Liver (tissue), 9 donors: ENCODE results near the gene MCL1. TPM values are rescaled to one million over a fixed set of nuclear protein-coding genes. Genes with fewer than 3 reads are reported as not detected.

Source experiments
- DNase-seq: peaks from one replicate; pipeline ENCODE4 v3.0.0-alpha.2; 2017; ENCODE audit warnings: low spot score
- H3K27ac ChIP-seq, 2 donors: one replicate each; pipeline ENCODE4 v1.7.0; 2013; ENCODE audit warnings: inconsistent platforms in 2 of 2, low read length in 2 of 2, control low read depth in 1 of 2, low read depth in 1 of 2, mild to moderate bottlenecking in 1 of 2
- H3K27me3 ChIP-seq, 4 donors: one replicate each; pipeline versions ENCODE4 v1.6.1 to v1.7.0; 2013; ENCODE audit warnings: low read length in 3 of 4, inconsistent platforms in 1 of 4, mild to moderate bottlenecking in 1 of 4, moderate library complexity in 1 of 4; ENCODE audit not compliant: control insufficient read depth in 4 of 4, insufficient read depth in 4 of 4
- H3K36me3 ChIP-seq, 4 donors: one replicate each; pipeline versions ENCODE4 v1.6.1 to v1.7.0; 2013; ENCODE audit warnings: low read length in 3 of 4, mild to moderate bottlenecking in 3 of 4, low read depth in 1 of 4, moderate library complexity in 1 of 4; ENCODE audit not compliant: control insufficient read depth in 4 of 4, insufficient read depth in 3 of 4
- H3K4me1 ChIP-seq, 4 donors: one replicate each; pipeline versions ENCODE4 v1.6.1 to v1.7.0; 2013; ENCODE audit warnings: low read length in 3 of 4, mild to moderate bottlenecking in 3 of 4, moderate library complexity in 1 of 4; ENCODE audit not compliant: control insufficient read depth in 4 of 4, insufficient read depth in 4 of 4
- H3K4me3 ChIP-seq, 3 donors: one replicate each; pipeline versions ENCODE4 v1.6.1 to v1.7.0; 2013; ENCODE audit warnings: low read length in 3 of 3, control low read depth in 1 of 3, low read depth in 1 of 3, mild to moderate bottlenecking in 1 of 3
- H3K9ac ChIP-seq, 2 donors: one replicate each; pipeline ENCODE4 v1.7.0; 2013; ENCODE audit warnings: low read length in 2 of 2, mild to moderate bottlenecking in 2 of 2, moderate library complexity in 2 of 2, control low read depth in 1 of 2, low read depth in 1 of 2
- H3K9me3 ChIP-seq, 4 donors: one replicate each; pipeline versions ENCODE4 v1.6.1 to v1.7.0; 2013; ENCODE audit warnings: low read length in 3 of 4; ENCODE audit not compliant: control insufficient read depth in 4 of 4
- FOXA2 ChIP-seq: IDR thresholded peaks from 2 replicates; pipeline ENCODE4 v1.6.1; 2016; ENCODE audit warnings: antibody characterized with exemption
- GABPA ChIP-seq, 2 donors: IDR thresholded peaks in 1 of 2; conservative IDR thresholded peaks in 1 of 2; 2 replicates each; pipeline ENCODE4 v1.6.1; 2016; ENCODE audit warnings: antibody characterized with exemption in 2 of 2, mild to moderate bottlenecking in 1 of 2, moderate library complexity in 1 of 2
- HNF4A ChIP-seq, 2 donors: conservative IDR thresholded peaks; 2 replicates each; pipeline ENCODE4 v1.6.1; 2016; ENCODE audit warnings: antibody characterized with exemption in 2 of 2, mild to moderate bottlenecking in 2 of 2
- HNF4G ChIP-seq: IDR thresholded peaks from 2 replicates; pipeline ENCODE4 v1.6.1; 2016; ENCODE audit warnings: antibody characterized with exemption
- JUND ChIP-seq, 2 donors: IDR thresholded peaks; 2 replicates each; pipeline ENCODE4 v1.6.1; 2016; ENCODE audit warnings: antibody characterized with exemption in 2 of 2
- NR2F2 ChIP-seq: IDR thresholded peaks from 2 replicates; pipeline ENCODE4 v1.6.1; 2016; ENCODE audit warnings: antibody characterized with exemption
- RAD21 ChIP-seq, 2 donors: IDR thresholded peaks; 2 replicates each; pipeline ENCODE4 v1.6.1; 2016; ENCODE audit warnings: antibody characterized with exemption in 2 of 2, mild to moderate bottlenecking in 2 of 2
- RXRA ChIP-seq, 2 donors: IDR thresholded peaks; 2 replicates each; pipeline ENCODE4 v1.6.1; 2017 to 2018; ENCODE audit warnings: antibody characterized with exemption in 2 of 2, mild to moderate bottlenecking in 1 of 2
- SP1 ChIP-seq: IDR thresholded peaks from 2 replicates; pipeline ENCODE4 v1.6.1; 2018; ENCODE audit warnings: antibody characterized with exemption, mild to moderate bottlenecking
- TAF1 ChIP-seq: conservative IDR thresholded peaks from 2 replicates; pipeline ENCODE4 v1.6.1; 2016; ENCODE audit warnings: antibody characterized with exemption, mild to moderate bottlenecking
- YY1 ChIP-seq: IDR thresholded peaks from 2 replicates; pipeline ENCODE4 v1.6.1; 2016; ENCODE audit warnings: antibody characterized with exemption, mild to moderate bottlenecking
- WGBS: extraction: QIAGEN DNeasy Blood & Tissue Kit; methylation state at CpG from one replicate; pipeline ENCODE4 v1.1.7; 2013; 5-methylcytosine and 5-hydroxymethylcytosine counted together
- polyA plus RNA-seq, 2 donors: library from polyadenylated mRNA; stranded (reverse) in 1 of 2; unstranded in 1 of 2; fragments of 200-250 nt in 1 of 2; fragments of >200 nt in 1 of 2; fragmentation: Nextera tagmentation in 1 of 2; extraction: Ambion mirVana in 1 of 2; gene quantifications; one replicate each; pipeline versions ENCODE4 v1.2.1 to v1.2.3, GENCODE V29; 2013 to 2015
- total RNA-seq, 2 donors: library from RNA; depleted of rRNA; stranded (reverse); fragments of >200 nt; gene quantifications; one replicate each; pipeline ENCODE4 v1.2.3, GENCODE V29; 2014
- TF ChIP-seq, protein P1 (sequence below): IDR thresholded peaks from 2 replicates; pipeline ENCODE4 v1.6.1; 2016; ENCODE audit warnings: antibody characterized with exemption
- TF ChIP-seq, protein P2 (sequence below): IDR thresholded peaks from 2 replicates; pipeline ENCODE4 v1.6.1; 2016; ENCODE audit warnings: antibody characterized with exemption
- TF ChIP-seq, protein P3 (sequence below): fragments of 150-350 bp; IDR thresholded peaks from 2 replicates; pipeline ENCODE4 v1.5.1; 2017; ENCODE audit warnings: improper control_type of control experiment, low read depth, low read length; ENCODE audit not compliant: missing input control
- TF ChIP-seq, protein P4 (sequence below): IDR thresholded peaks from 2 replicates; pipeline ENCODE4 v1.6.1; 2016; ENCODE audit warnings: antibody characterized with exemption, mild to moderate bottlenecking
- TF ChIP-seq, protein P5 (sequence below): IDR thresholded peaks from 2 replicates; pipeline ENCODE4 v1.6.1; 2016; ENCODE audit warnings: antibody characterized with exemption
- donor health status: healthy.
- donor health status: healthy.
- donor health status: healthy.
- donor health status: healthy.
- donor health status: healthy.

The MCL1 gene
- total and polyA plus RNA-seq, 4 donors = 23.4 to 181 (median 80.0) TPM

DNA sequence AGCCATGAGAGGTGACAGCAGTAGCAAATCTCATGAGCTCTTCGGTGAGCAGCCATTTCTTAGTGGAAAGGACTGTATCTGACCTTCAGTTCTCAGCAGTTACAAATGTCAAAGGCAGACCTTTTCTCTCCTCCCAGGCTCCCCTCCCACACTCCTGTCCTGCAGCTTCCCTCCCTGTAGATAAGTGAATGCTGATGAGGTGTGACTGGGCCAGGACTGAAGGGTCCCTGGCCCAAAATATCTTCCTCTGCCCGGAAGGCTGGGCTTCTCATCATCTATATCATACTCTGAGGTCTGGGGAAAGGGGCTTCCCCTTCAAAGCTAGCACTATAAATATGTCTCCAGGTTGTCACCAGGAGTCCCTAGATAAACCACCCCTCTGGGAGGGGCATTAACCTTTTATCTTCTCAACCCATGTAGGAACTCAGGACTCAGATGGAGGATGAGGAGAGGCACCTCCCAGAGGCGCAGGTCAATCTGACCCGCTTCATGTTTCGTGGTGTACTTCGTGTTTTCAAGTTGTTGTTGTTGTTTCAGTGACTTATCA lies 33.9 kb downstream of the MCL1 start (continued):
- no peak for TF ChIP-seq RXRA (IDR thresholded peaks at IDR 0.05)
- TF ChIP-seq SP1 = no peak
- TF ChIP-seq NR2F2 = no peak

DNA sequence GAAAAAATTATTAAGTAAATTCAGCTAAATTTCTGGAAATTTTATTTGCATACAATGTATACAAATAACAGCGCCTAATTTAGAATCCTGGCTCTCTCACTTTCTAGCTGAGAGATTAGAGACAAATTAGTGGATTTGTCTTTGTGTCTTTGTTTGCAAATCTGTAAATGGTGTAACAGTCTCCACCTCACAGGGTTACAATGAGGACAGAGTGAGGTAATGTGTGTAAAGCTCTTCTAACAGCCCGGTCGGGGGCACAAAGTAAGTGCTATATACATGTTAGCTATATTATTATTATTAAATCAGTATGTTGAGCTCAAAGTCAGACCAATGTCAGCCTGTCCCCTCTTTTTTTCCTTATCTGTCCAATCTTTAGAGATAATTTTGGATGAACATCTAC lies 35.2 kb downstream of the MCL1 start:
- DNase-seq = no peak
- H3K27ac ChIP-seq = peak overlapping the region; percentile 1 to 28
- H3K4me3 ChIP-seq = no peak overlapping the region
- no peak overlapping the region for H3K9ac ChIP-seq
- H3K27me3 ChIP-seq = no peaks in the 10 kb centered on the region
- TF ChIP-seq JUND (IDR thresholded peaks at IDR 0.05) = peak in 1 of 2 donors; percentile 68
- no peak for TF ChIP-seq HNF4G
- peak; percentile 34 to 66 for TF ChIP-seq RXRA (IDR thresholded peaks at IDR 0.05)
- peak; percentile 37 for TF ChIP-seq SP1
- H3K9me3 ChIP-seq = no peaks in the 10 kb centered on the region
- 37% methylated on average over 3 of the region's 3 CpGs for WGBS
- no peaks in the 10 kb centered on the region for H3K36me3 ChIP-seq
- peaks cover 5 to 16% (median 7%) of the 10 kb centered on the region in 4 donors for H3K4me1 ChIP-seq

DNA sequence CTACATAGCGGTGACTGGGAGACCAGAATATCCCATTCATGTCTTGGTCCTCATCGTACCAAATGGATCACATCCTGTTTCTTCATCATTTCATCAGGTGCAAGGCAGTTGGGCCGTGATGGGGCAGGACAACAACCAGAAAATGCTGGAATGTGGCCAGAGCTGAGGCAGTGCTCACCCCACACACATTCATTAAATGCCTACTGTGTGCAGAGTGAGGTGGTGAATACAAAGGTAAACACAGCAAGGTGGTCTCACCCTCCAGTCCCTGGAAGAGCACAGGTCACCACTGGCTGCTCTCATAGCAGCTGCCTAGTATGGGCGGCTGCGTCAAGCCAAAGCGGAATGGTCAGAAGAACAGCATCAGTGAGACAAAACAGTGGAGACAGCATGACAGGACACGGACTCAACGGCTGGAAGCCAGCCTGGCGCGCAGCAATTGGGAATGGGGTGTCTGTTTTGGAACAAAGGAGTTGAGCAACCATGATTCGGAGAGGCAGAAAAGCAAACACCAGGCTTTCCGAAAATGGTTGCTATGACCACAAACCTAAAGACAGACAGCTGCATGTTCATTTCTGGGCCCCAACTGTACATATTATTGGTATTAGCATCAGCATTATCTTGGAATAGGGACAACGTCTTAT lies 35.8 kb downstream of the MCL1 start:
- 56% methylated on average over 13 of the region's 13 CpGs for WGBS
- H3K4me1 ChIP-seq = peaks cover 3 to 12% (median 7%) of the 10 kb centered on the region in 4 donors
- DNase-seq = no peak
- H3K27ac ChIP-seq = peak overlapping the region; percentile 22 to 28
- no peaks in the 10 kb centered on the region for H3K9me3 ChIP-seq
- no peak for TF ChIP-seq GABPA (IDR thresholded peaks at IDR 0.05 in 1 of 2, conservative IDR thresholded peaks at IDR 0.05 in 1 of 2)
- TF ChIP-seq NR2F2 = no peak
- TF ChIP-seq, protein P1, sequence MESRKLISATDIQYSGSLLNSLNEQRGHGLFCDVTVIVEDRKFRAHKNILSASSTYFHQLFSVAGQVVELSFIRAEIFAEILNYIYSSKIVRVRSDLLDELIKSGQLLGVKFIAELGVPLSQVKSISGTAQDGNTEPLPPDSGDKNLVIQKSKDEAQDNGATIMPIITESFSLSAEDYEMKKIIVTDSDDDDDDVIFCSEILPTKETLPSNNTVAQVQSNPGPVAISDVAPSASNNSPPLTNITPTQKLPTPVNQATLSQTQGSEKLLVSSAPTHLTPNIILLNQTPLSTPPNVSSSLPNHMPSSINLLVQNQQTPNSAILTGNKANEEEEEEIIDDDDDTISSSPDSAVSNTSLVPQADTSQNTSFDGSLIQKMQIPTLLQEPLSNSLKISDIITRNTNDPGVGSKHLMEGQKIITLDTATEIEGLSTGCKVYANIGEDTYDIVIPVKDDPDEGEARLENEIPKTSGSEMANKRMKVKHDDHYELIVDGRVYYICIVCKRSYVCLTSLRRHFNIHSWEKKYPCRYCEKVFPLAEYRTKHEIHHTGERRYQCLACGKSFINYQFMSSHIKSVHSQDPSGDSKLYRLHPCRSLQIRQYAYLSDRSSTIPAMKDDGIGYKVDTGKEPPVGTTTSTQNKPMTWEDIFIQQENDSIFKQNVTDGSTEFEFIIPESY = no peak
- peak; percentile 1 to 45 for TF ChIP-seq RXRA (IDR thresholded peaks at IDR 0.05)
- TF ChIP-seq YY1 = peak; percentile 82
- TF ChIP-seq JUND (IDR thresholded peaks at IDR 0.05) = no peak
- TF ChIP-seq, protein P2, sequence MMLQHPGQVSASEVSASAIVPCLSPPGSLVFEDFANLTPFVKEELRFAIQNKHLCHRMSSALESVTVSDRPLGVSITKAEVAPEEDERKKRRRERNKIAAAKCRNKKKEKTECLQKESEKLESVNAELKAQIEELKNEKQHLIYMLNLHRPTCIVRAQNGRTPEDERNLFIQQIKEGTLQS = no peak
- TF ChIP-seq TAF1 = no peak
- TF ChIP-seq, protein P3, sequence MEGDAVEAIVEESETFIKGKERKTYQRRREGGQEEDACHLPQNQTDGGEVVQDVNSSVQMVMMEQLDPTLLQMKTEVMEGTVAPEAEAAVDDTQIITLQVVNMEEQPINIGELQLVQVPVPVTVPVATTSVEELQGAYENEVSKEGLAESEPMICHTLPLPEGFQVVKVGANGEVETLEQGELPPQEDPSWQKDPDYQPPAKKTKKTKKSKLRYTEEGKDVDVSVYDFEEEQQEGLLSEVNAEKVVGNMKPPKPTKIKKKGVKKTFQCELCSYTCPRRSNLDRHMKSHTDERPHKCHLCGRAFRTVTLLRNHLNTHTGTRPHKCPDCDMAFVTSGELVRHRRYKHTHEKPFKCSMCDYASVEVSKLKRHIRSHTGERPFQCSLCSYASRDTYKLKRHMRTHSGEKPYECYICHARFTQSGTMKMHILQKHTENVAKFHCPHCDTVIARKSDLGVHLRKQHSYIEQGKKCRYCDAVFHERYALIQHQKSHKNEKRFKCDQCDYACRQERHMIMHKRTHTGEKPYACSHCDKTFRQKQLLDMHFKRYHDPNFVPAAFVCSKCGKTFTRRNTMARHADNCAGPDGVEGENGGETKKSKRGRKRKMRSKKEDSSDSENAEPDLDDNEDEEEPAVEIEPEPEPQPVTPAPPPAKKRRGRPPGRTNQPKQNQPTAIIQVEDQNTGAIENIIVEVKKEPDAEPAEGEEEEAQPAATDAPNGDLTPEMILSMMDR = no peak
- TF ChIP-seq, protein P4, sequence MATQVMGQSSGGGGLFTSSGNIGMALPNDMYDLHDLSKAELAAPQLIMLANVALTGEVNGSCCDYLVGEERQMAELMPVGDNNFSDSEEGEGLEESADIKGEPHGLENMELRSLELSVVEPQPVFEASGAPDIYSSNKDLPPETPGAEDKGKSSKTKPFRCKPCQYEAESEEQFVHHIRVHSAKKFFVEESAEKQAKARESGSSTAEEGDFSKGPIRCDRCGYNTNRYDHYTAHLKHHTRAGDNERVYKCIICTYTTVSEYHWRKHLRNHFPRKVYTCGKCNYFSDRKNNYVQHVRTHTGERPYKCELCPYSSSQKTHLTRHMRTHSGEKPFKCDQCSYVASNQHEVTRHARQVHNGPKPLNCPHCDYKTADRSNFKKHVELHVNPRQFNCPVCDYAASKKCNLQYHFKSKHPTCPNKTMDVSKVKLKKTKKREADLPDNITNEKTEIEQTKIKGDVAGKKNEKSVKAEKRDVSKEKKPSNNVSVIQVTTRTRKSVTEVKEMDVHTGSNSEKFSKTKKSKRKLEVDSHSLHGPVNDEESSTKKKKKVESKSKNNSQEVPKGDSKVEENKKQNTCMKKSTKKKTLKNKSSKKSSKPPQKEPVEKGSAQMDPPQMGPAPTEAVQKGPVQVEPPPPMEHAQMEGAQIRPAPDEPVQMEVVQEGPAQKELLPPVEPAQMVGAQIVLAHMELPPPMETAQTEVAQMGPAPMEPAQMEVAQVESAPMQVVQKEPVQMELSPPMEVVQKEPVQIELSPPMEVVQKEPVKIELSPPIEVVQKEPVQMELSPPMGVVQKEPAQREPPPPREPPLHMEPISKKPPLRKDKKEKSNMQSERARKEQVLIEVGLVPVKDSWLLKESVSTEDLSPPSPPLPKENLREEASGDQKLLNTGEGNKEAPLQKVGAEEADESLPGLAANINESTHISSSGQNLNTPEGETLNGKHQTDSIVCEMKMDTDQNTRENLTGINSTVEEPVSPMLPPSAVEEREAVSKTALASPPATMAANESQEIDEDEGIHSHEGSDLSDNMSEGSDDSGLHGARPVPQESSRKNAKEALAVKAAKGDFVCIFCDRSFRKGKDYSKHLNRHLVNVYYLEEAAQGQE = no peak
- peak; percentile 55 for TF ChIP-seq SP1
- TF ChIP-seq, protein P5, sequence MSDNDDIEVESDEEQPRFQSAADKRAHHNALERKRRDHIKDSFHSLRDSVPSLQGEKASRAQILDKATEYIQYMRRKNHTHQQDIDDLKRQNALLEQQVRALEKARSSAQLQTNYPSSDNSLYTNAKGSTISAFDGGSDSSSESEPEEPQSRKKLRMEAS = no peak
- peak; percentile 9 to 52 for TF ChIP-seq HNF4A (conservative IDR thresholded peaks at IDR 0.05)
- peak in 1 of 2 donors; percentile 58 for TF ChIP-seq RAD21 (IDR thresholded peaks at IDR 0.05)
- TF ChIP-seq FOXA2 = peak; percentile 38
- H3K27me3 ChIP-seq = no peaks in the 10 kb centered on the region
- H3K36me3 ChIP-seq = no peaks in the 10 kb centered on the region
- no peak overlapping the region for H3K4me3 ChIP-seq
- H3K9ac ChIP-seq = no peak overlapping the region
